HepG2 (cell line): ENCODE measurements around the gene NLRP12. TPM values are rescaled to one million over a fixed set of nuclear protein-coding genes. Genes with fewer than 3 reads are reported as not detected.

Source experiments
- MEF2D ChIP-seq: sonication (generic); formaldehyde crosslinking; IDR thresholded peaks from 2 replicates; pipeline ENCODE4 v1.5.1; 2020; ENCODE audit warnings: mild to moderate bottlenecking, missing genetic modification reagents
- PCBP2 ChIP-seq: fragments of 200-400 bp; formaldehyde crosslinking; optimal IDR thresholded peaks from 2 replicates; pipeline ENCODE3; 2018; ENCODE audit warnings: low read length, low read depth; ENCODE audit not compliant: poor library complexity, severe bottlenecking
- POLR2G ChIP-seq: fragments of 200-400 bp; formaldehyde crosslinking; IDR thresholded peaks from 2 replicates; pipeline ENCODE4 v1.6.1; 2018; ENCODE audit warnings: mild to moderate bottlenecking, low read depth, low read length, moderate library complexity
- RFX3 ChIP-seq: IDR thresholded peaks from 2 replicates; pipeline ENCODE4 v1.6.1; 2016; ENCODE audit warnings: missing biosample characterization, missing genetic modification reagents
- XRCC5 ChIP-seq: fragments of 200-400 bp; formaldehyde crosslinking; optimal IDR thresholded peaks from 2 replicates; pipeline ENCODE3; 2017; ENCODE audit warnings: mild to moderate bottlenecking, low read length
- ZFP90 ChIP-seq: sonication (generic); formaldehyde crosslinking; IDR thresholded peaks from 2 replicates; pipeline ENCODE4 v1.8.0; 2022; ENCODE audit warnings: missing genetic modification reagents, mild to moderate bottlenecking, inconsistent platforms, borderline replicate concordance
- ZIK1 ChIP-seq: sonication (generic); formaldehyde crosslinking; IDR thresholded peaks from 2 replicates; pipeline ENCODE4 v1.5.0; 2020; ENCODE audit warnings: mild to moderate bottlenecking, low read depth, missing genetic modification reagents, borderline replicate concordance
- ZNF101 ChIP-seq: sonication (generic); formaldehyde crosslinking; IDR thresholded peaks from 2 replicates; pipeline ENCODE4 v1.4.0; 2020; ENCODE audit warnings: mild to moderate bottlenecking, low read depth, missing genetic modification reagents, borderline replicate concordance
- ZNF724P ChIP-seq: sonication (generic); formaldehyde crosslinking; IDR thresholded peaks from 2 replicates; pipeline ENCODE4 v1.8.0; 2022; ENCODE audit warnings: missing genetic modification reagents, borderline replicate concordance
- ZNF775 ChIP-seq: sonication (generic); formaldehyde crosslinking; IDR thresholded peaks from 2 replicates; pipeline ENCODE4 v1.4.0; 2020; ENCODE audit warnings: missing genetic modification reagents, mild to moderate bottlenecking, moderate library complexity, borderline replicate concordance
- polyA plus RNA-seq, 8 experiments: library from polyadenylated mRNA; depleted of rRNA in 3 of 8; stranded (reverse) in 7 of 8; unstranded in 1 of 8; fragments of >200 nt; fragmentation: Illumina TruSeq in 4 of 8; extraction: Trizol in 4 of 8; gene quantifications; 2 replicates each; pipeline versions ENCODE4 v1.2.1 to v1.2.3, GENCODE V29; 2011 to 2016; ENCODE audit warnings: low read depth in 4 of 8, missing spikeins in 1 of 8, mixed read lengths in 1 of 8; ENCODE audit not compliant: insufficient read depth in 1 of 8
- total RNA-seq, 5 experiments: library from RNA; depleted of rRNA; stranded (reverse); fragments of >200 nt; fragmentation: Illumina TruSeq; extraction: Trizol; gene quantifications; 2 replicates each; pipeline ENCODE4 v1.2.3, GENCODE V29; 2016; ENCODE audit warnings: low read depth in 1 of 5
- TF ChIP-seq, protein P1 (sequence below): sonication (generic); formaldehyde crosslinking; IDR thresholded peaks from 2 replicates; pipeline ENCODE4 v1.4.0; 2020; ENCODE audit warnings: missing genetic modification reagents
- TF ChIP-seq, protein P2 (sequence below): sonication (generic); formaldehyde crosslinking; IDR thresholded peaks from 2 replicates; pipeline ENCODE4 v1.4.0; 2020; ENCODE audit warnings: mild to moderate bottlenecking, missing genetic modification reagents
- TF ChIP-seq, protein P3 (sequence below): sonication (generic); formaldehyde crosslinking; IDR thresholded peaks from 2 replicates; pipeline ENCODE4 v1.8.1; 2023; ENCODE audit warnings: mild to moderate bottlenecking, missing genetic modification reagents
- TF ChIP-seq, protein P4 (sequence below): IDR thresholded peaks from 2 replicates; pipeline ENCODE4 v1.6.1; 2018; ENCODE audit warnings: missing genetic modification reagents

Gene NLRP12
- total and polyA plus RNA-seq, 2 of the 13 experiments (the other 11 are each of a cell fraction or from before 2014, with no cell fraction given): 0.15 to 0.20 TPM

DNA sequence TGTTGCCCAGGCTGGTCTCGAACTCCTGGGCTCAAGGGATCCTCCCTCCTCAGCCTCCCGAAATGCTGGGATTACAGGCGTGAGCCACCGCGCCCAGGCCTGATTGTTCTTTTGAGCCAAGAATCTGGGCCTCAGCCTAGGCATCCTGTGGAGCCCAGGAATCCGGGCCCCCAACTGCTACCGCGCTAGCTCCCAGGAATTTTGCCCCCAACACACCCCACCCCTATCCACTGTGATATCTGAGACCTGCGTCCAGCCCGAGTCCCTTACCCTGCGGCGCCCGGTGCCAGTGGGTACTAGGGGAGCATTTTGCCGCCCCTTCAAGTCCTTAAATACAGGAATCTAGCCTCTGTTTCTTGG, 42.7 kb upstream of the NLRP12 start (continued):
- TF ChIP-seq XRCC5 (no peak), PCBP2 (no peak), RFX3 (CRISPR knock-in tag) (no peak), POLR2G (0 out of 2 replicates have a peak, but pooled peaks have one; percentile 39), ZNF724P (CRISPR knock-in tag) (no peak), MEF2D (CRISPR knock-in tag) (no peak), ZNF101 (CRISPR knock-in tag) (0 out of 2 replicates have a peak, but pooled peaks have one; percentile 76), ZIK1 (CRISPR knock-in tag) (no peak), ZFP90 (no peak), ZNF775 (no peak)
- TF ChIP-seq, protein P1, sequence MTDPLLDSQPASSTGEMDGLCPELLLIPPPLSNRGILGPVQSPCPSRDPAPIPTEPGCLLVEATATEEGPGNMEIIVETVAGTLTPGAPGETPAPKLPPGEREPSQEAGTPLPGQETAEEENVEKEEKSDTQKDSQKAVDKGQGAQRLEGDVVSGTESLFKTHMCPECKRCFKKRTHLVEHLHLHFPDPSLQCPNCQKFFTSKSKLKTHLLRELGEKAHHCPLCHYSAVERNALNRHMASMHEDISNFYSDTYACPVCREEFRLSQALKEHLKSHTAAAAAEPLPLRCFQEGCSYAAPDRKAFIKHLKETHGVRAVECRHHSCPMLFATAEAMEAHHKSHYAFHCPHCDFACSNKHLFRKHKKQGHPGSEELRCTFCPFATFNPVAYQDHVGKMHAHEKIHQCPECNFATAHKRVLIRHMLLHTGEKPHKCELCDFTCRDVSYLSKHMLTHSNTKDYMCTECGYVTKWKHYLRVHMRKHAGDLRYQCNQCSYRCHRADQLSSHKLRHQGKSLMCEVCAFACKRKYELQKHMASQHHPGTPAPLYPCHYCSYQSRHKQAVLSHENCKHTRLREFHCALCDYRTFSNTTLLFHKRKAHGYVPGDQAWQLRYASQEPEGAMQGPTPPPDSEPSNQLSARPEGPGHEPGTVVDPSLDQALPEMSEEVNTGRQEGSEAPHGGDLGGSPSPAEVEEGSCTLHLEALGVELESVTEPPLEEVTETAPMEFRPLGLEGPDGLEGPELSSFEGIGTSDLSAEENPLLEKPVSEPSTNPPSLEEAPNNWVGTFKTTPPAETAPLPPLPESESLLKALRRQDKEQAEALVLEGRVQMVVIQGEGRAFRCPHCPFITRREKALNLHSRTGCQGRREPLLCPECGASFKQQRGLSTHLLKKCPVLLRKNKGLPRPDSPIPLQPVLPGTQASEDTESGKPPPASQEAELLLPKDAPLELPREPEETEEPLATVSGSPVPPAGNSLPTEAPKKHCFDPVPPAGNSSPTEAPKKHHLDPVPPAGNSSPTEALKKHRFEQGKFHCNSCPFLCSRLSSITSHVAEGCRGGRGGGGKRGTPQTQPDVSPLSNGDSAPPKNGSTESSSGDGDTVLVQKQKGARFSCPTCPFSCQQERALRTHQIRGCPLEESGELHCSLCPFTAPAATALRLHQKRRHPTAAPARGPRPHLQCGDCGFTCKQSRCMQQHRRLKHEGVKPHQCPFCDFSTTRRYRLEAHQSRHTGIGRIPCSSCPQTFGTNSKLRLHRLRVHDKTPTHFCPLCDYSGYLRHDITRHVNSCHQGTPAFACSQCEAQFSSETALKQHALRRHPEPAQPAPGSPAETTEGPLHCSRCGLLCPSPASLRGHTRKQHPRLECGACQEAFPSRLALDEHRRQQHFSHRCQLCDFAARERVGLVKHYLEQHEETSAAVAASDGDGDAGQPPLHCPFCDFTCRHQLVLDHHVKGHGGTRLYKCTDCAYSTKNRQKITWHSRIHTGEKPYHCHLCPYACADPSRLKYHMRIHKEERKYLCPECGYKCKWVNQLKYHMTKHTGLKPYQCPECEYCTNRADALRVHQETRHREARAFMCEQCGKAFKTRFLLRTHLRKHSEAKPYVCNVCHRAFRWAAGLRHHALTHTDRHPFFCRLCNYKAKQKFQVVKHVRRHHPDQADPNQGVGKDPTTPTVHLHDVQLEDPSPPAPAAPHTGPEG (CRISPR knock-in tag): no peak
- TF ChIP-seq, protein P2, sequence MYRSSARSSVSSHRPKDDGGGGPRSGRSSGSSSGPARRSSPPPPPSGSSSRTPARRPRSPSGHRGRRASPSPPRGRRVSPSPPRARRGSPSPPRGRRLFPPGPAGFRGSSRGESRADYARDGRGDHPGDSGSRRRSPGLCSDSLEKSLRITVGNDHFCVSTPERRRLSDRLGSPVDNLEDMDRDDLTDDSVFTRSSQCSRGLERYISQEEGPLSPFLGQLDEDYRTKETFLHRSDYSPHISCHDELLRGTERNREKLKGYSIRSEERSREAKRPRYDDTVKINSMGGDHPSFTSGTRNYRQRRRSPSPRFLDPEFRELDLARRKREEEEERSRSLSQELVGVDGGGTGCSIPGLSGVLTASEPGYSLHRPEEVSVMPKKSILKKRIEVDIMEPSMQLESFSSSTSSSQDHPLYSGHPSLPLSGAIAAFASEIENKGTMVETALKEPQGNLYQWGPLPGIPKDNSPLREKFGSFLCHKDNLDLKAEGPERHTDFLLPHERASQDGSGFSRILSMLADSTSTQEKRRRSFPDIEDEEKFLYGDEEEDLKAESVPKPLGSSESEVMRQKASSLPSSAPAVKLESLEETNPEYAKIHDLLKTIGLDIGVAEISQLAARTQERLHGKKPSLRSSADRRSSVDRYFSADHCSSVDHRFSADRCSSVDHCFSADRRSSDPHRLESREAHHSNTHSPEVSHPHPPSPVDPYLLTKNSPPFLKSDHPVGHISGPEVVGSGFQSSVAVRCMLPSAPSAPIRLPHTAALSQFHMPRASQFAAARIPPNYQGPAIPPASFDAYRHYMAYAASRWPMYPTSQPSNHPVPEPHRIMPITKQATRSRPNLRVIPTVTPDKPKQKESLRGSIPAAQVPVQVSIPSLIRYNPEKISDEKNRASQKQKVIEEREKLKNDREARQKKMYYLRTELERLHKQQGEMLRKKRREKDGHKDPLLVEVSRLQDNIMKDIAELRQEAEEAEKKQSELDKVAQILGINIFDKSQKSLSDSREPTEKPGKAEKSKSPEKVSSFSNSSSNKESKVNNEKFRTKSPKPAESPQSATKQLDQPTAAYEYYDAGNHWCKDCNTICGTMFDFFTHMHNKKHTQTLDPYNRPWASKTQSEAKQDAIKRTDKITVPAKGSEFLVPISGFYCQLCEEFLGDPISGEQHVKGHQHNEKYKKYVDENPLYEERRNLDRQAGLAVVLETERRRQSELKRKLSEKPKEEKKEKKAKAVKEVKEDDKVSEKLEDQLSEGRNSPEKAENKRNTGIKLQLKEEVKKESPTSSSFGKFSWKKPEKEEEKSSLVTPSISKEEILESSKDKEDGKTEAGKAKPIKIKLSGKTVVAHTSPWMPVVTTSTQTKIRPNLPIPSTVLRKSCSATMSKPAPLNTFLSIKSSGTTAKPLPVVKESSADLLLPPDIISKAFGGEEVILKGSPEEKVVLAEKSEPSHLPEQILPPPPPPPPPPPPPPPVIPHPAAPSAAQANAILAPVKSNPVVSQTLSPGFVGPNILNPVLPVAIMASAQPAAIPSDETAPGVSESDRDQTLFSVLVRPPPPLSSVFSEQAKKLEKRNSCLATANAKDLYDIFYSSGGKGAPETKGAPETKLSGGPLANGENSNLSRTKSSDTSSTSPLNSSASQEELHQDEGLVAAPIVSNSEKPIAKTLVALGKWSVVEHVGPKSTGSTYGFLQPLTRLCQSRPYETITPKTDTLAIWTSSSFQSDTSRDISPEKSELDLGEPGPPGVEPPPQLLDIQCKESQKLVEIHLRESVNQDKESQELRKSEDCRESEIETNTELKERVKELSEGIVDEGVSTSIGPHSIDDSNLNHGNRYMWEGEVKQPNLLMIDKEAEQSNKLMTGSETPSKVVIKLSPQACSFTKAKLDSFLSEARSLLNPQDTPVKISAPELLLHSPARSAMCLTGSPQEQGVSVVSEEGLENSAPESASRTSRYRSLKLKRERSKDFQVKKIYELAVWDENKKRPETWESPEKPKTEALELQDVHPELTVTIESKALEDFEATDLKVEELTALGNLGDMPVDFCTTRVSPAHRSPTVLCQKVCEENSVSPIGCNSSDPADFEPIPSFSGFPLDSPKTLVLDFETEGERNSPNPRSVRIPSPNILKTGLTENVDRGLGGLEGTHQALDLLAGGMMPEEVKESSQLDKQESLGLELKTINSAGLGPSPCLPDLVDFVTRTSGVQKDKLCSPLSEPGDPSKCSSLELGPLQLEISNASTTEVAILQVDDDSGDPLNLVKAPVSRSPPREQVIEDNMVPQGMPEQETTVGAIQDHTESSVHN (CRISPR knock-in tag): 0 out of 2 replicates have a peak, but pooled peaks have one; percentile 57
- TF ChIP-seq, protein P3, sequence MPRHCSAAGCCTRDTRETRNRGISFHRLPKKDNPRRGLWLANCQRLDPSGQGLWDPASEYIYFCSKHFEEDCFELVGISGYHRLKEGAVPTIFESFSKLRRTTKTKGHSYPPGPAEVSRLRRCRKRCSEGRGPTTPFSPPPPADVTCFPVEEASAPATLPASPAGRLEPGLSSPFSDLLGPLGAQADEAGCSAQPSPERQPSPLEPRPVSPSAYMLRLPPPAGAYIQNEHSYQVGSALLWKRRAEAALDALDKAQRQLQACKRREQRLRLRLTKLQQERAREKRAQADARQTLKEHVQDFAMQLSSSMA (CRISPR knock-in tag): no peak
- TF ChIP-seq, protein P4, sequence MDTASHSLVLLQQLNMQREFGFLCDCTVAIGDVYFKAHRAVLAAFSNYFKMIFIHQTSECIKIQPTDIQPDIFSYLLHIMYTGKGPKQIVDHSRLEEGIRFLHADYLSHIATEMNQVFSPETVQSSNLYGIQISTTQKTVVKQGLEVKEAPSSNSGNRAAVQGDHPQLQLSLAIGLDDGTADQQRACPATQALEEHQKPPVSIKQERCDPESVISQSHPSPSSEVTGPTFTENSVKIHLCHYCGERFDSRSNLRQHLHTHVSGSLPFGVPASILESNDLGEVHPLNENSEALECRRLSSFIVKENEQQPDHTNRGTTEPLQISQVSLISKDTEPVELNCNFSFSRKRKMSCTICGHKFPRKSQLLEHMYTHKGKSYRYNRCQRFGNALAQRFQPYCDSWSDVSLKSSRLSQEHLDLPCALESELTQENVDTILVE (CRISPR knock-in tag): no peak
